Activated CD8-positive, alpha-beta T cell treated with anti-CD3 and anti-CD28 coated beads for 36 hours (primary cell): ENCODE results near the gene HOXB5. TPM values are rescaled to one million over a fixed set of nuclear protein-coding genes. Genes with fewer than 3 reads are reported as not detected.

ENCODE experiments used
- ATAC-seq: fragments of 200-7000 bp; cut with Tn5 transposase; one replicate; pipeline ENCODE4 v1.10.0; 2021; ENCODE audit warnings: mild to moderate bottlenecking, moderate library complexity
- CTCF ChIA-PET: fragments of 350-600 bp; sonication (Branson Sonifier 250); formaldehyde crosslinking; loops from one replicate; lab custom pipeline; 2021; ENCODE audit warnings: antibody characterized with exemption; lab: Charles Lee
- POLR2A ChIA-PET: fragments of 350-600 bp; sonication (Branson Sonifier 250); formaldehyde crosslinking; loops from one replicate; lab custom pipeline; 2021; ENCODE audit warnings: antibody characterized with exemption; lab: Charles Lee
- DNase-seq: peaks from one replicate; pipeline ENCODE4 v3.0.0-alpha.2; 2020
- H3K27ac Mint-ChIP-seq: one replicate; pipeline ENCODE4 v1.8.0; 2021; ENCODE audit warnings: mild to moderate bottlenecking, mixed read lengths
- H3K27me3 Mint-ChIP-seq: one replicate; pipeline ENCODE4 v1.8.0; 2021; ENCODE audit warnings: mixed read lengths
- H3K36me3 Mint-ChIP-seq: one replicate; pipeline ENCODE4 v1.8.0; 2021; ENCODE audit warnings: low read depth, mixed read lengths
- H3K4me1 Mint-ChIP-seq: one replicate; pipeline ENCODE4 v1.8.0; 2021; ENCODE audit warnings: low read depth, mixed read lengths
- H3K4me3 Mint-ChIP-seq: one replicate; pipeline ENCODE4 v1.8.0; 2021; ENCODE audit warnings: mild to moderate bottlenecking, moderate library complexity, mixed read lengths
- H3K9me3 Mint-ChIP-seq: one replicate; pipeline ENCODE4 v1.8.0; 2021; ENCODE audit warnings: mixed read lengths
- intact Hi-C: fragments of 100-400 bp; cut with micrococcal nuclease; formaldehyde crosslinking; loops from one replicate; pipeline ENCODE4 v1.10.0; 2022
- total RNA-seq, 2 experiments: library from RNA; stranded (reverse); gene quantifications; one replicate each; pipeline ENCODE4 v1.2.3, GENCODE V29; 2021
- TF ChIP-seq, protein P1 (sequence below): fragments of 200-600 bp; IDR thresholded peaks from one replicate; pipeline ENCODE4 v1.8.0; 2022; ENCODE audit warnings: antibody characterized with exemption, mild to moderate bottlenecking

The HOXB5 gene
- total RNA-seq, 2 experiments from 2014 or later = not detected

DNA sequence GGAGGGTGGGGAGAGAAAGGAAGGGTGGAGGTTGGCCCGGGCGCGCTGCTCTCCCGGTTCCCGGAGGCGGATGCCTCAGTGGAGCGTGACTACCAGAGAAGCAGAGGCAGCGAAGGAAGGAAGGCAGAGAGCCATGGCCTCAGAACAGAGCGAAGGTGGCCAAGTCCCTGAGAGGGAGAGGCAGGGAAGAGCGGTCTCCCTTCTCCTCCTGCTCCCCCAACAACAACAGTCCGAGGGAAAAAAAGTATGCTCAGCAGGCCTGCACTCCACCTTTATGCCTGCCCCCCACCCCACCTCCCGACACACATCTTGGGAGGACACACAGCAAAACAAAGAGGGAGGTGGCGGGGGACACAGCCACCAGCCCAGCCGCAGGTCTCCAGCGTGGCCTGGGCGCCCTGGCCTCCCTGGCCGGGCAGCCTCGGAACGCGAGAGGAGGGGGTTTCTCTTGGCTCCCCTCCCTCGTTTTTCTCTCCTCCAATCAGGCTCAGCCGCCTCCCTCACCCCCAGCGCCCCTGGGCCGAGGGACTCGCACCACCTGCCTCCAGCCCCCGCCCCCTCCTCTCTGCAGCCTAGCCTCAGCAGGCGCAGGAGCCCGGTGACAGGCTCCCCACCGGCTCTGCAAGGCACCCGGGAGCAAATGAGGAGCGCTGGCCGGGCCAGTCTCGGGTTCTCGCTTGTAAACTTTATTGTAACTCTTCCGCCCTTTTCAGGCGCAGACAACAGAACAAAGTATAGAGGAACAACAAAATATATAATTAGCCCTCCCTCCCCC lies 18.3 kb upstream of the HOXB5 start:
- TF ChIP-seq, protein P1, sequence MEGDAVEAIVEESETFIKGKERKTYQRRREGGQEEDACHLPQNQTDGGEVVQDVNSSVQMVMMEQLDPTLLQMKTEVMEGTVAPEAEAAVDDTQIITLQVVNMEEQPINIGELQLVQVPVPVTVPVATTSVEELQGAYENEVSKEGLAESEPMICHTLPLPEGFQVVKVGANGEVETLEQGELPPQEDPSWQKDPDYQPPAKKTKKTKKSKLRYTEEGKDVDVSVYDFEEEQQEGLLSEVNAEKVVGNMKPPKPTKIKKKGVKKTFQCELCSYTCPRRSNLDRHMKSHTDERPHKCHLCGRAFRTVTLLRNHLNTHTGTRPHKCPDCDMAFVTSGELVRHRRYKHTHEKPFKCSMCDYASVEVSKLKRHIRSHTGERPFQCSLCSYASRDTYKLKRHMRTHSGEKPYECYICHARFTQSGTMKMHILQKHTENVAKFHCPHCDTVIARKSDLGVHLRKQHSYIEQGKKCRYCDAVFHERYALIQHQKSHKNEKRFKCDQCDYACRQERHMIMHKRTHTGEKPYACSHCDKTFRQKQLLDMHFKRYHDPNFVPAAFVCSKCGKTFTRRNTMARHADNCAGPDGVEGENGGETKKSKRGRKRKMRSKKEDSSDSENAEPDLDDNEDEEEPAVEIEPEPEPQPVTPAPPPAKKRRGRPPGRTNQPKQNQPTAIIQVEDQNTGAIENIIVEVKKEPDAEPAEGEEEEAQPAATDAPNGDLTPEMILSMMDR = no peak
- H3K27ac Mint-ChIP-seq = no peak overlapping the region
- no peaks in the 10 kb centered on the region for H3K9me3 Mint-ChIP-seq
- CTCF ChIA-PET = interaction anchor here (1.5 to 4.9 kb wide), 3 partner anchors 15 to 276 kb away, joined by 6 to 40 read pairs (median 6); partner anchors contain the start of gene HOXB9
- H3K27me3 Mint-ChIP-seq = peaks cover 78% of the 10 kb centered on the region
- ATAC-seq (no peak), DNase-seq (peak; percentile 26)
- POLR2A ChIA-PET = no interaction called here
- peak overlapping the region; percentile 88 for H3K4me3 Mint-ChIP-seq
- H3K36me3 Mint-ChIP-seq = no peaks in the 10 kb centered on the region
- intact Hi-C loops = loop anchor here (10.0 kb wide), 1 partner anchor 113 kb away; the partner anchor contains the start of genes HOXB13, PRAC1 and PRAC2
- H3K4me1 Mint-ChIP-seq = peaks cover 30% of the 10 kb centered on the region

DNA sequence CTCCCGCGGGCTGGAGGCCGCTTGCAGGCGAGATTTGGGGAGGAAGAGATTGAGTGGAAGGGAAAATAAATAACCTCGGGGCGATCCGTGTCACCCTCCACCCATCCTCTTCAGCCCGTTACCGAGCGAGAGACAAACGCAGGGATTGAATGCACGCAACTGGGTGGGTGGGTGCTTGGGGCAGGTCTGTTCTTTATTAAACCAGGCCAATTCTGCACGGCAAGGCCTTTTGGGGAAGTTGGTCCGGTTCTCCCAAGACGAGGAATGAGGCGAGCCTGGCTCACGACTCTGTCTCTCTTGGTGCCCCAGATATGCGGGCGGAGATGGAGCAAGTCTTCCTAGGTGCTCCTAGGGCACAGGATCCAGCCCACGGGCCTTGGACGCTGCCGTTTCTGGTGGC lies 17.6 kb upstream of the HOXB5 start:
- no peaks in the 10 kb centered on the region for H3K9me3 Mint-ChIP-seq
- H3K27ac Mint-ChIP-seq = peak overlapping the region; percentile 63
- ChIA-PET CTCF (no interaction called here), POLR2A (no interaction called here)
- ATAC-seq (no peak), DNase-seq (no peak)
- H3K4me1 Mint-ChIP-seq = peaks cover 30% of the 10 kb centered on the region
- H3K4me3 Mint-ChIP-seq = peak overlapping the region; percentile 88
- intact Hi-C loops = loop anchor here (10.0 kb wide), 1 partner anchor 114 kb away; the partner anchor contains the start of genes HOXB13, PRAC1 and PRAC2
- H3K36me3 Mint-ChIP-seq = no peaks in the 10 kb centered on the region
- H3K27me3 Mint-ChIP-seq = peaks cover 78% of the 10 kb centered on the region
- TF ChIP-seq, protein P1 = no peak

DNA sequence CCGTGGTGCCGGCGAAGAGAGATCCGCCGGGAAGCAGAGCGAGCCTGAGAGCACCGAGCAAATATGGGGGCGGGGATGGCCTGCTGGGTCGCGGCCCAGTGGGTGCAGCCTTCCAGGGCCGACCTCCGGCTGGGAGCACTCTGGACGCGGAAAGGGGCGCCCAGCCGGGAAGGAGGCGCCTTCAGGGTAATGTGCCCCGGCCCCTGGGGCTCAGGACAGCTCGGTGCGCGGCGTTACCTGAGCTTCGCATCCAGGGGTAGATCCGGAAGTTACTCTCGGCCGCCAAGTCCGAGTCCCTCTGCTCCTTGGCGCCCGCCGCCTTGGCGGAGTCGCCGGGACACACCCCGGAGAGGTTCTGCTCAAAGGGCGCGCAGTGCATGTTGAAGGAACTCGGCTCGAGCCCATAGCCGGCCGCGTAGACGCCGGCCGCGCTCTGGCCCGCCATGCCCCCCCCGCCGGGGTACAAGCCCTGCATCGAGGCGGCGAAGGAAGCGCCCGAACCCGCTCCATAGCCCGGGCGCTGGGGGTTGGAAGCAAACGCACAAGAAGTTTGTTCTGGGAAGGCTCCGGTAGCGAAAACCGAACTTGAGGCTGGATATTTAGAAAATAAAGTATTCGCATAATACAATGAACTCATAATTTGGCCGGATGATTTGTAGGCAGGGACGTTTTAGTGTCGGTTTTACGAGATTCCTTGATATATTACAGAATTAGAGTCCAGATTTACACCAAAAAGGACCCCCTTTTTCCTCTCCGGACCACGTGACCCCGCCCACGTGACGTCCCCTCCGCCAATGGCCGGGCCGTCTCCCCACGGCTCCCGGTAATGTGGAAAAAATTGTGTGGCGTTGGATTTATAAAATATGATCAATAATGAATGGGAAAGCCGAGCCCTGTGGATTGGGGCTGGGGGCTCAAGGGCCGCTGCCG lies 17.0 kb upstream of the HOXB5 start, which contains the start of gene HOXB7:
Gene HOXB7 (minus strand): TSS at position 736 of the 930 bp plus-strand sequence. CDS start 99 bp downstream, at position 637.
- Mint-ChIP-seq H3K9me3 (no peaks in the 10 kb centered on the region), H3K27ac (peak within 1 kb of the TSS; percentile 63), H3K4me1 (peaks cover 30% of the 10 kb centered on the region), H3K27me3 (peaks cover 73% of the 10 kb centered on the region), H3K36me3 (no peaks in the 10 kb centered on the region), H3K4me3 (peak within 1 kb of the TSS; percentile 88)
- ATAC-seq (peak; percentile 29), DNase-seq (peak; percentile 81)
- CTCF ChIA-PET = interaction anchor here (0.6 to 6.3 kb wide), 6 partner anchors 16 to 302 kb away, joined by 3 to 45 read pairs (median 4); partner anchors contain the start of gene HOXB5
- TF ChIP-seq, protein P1 = no peak
- POLR2A ChIA-PET = interaction anchor here (1.0 kb wide), 1 partner anchor 15 kb away, joined by 4 read pairs; no protein-coding TSS in a partner anchor
- intact Hi-C loops = loop anchor here (10.0 kb wide), 1 partner anchor 114 kb away; the partner anchor contains the start of genes HOXB13, PRAC1 and PRAC2

- peaks cover 70% of the 10 kb centered on the region for H3K27me3 Mint-ChIP-seq
- no peak for ATAC-seq
- no peaks in the 10 kb centered on the region for H3K9me3 Mint-ChIP-seq
- H3K4me3 Mint-ChIP-seq = peak overlapping the region; percentile 88
- peaks cover 25% of the 10 kb centered on the region for H3K4me1 Mint-ChIP-seq
- DNase-seq = no peak
- H3K27ac Mint-ChIP-seq = no peak overlapping the region
- ChIA-PET POLR2A (interaction anchor here (0.8 to 1.0 kb wide), 2 partner anchors 15 to 27 kb away, joined by 3 to 4 read pairs; no protein-coding TSS in a partner anchor), CTCF (interaction anchor here (0.6 to 6.3 kb wide), 9 partner anchors 9 to 302 kb away, joined by 3 to 45 read pairs (median 3); partner anchors contain the start of gene HOXB5)
- no peaks in the 10 kb centered on the region for H3K36me3 Mint-ChIP-seq
- intact Hi-C loops = loop anchor here (10.0 kb wide), 1 partner anchor 115 kb away; the partner anchor contains the start of genes HOXB13, PRAC1 and PRAC2
- TF ChIP-seq, protein P1 = no peak
These were observed 16.2 kb upstream of the HOXB5 start for GRCh38 chr17:48609759-48610281.
